ENCODE measurements around the gene CDC37L1.

- no peak for TF ChIP-seq CTCF (IDR thresholded peaks at IDR 0.05)
- no peak for TF ChIP-seq EP300 (IDR thresholded peaks at IDR 0.05)
- TF ChIP-seq POLR2A (IDR thresholded peaks at IDR 0.05), result no peak
Observed at GRCh38 chr9:4725706-4726442, 46.5 kb downstream of the CDC37L1 start.
